HG02840 (cell line): ENCODE measurements around the gene DNM2.
A peak's percentile ranks its signal among the peaks of the same experiment; 100 is the strongest.

Experiments used
- ATAC-seq: cut with Tn5 transposase; IDR thresholded peaks from one replicate; pipeline ENCODE4 v1.9.1; 2021; ENCODE audit warnings: mild to moderate bottlenecking, moderate library complexity, moderate number of reproducible peaks; ENCODE audit not compliant: unreplicated experiment, low FRiP score

The DNM2 gene

GRCh38 chr19:10688545-10689280 is 29.2 kb upstream of the DNM2 start:
- ATAC-seq = no peak

- ATAC-seq = no peak
These were observed 27.5 kb upstream of the DNM2 start for GRCh38 chr19:10690341-10690781.

- ATAC-seq = no peak
These were observed 26.5 kb upstream of the DNM2 start for GRCh38 chr19:10691178-10691881.

GRCh38 chr19:10691883-10692282 is 26.0 kb upstream of the DNM2 start:
- no peak for ATAC-seq

GRCh38 chr19:10692673-10693264 is 25.1 kb upstream of the DNM2 start:
- ATAC-seq = no peak

GRCh38 chr19:10694706-10695307 is 23.1 kb upstream of the DNM2 start:
- ATAC-seq = no peak

- ATAC-seq = no peak
These were observed 22.2 kb upstream of the DNM2 start for GRCh38 chr19:10695401-10696398.

GRCh38 chr19:10699650-10700335 is 18.1 kb upstream of the DNM2 start:
- no peak for ATAC-seq

- ATAC-seq = no peak
These were observed 15.8 kb upstream of the DNM2 start for GRCh38 chr19:10701955-10702525.

GRCh38 chr19:10706990-10707389 is 10.9 kb upstream of the DNM2 start:
- ATAC-seq = no peak

- ATAC-seq = no peak
These were observed 10.4 kb upstream of the DNM2 start for GRCh38 chr19:10707440-10707839.

GRCh38 chr19:10708291-10708690 is 9.6 kb upstream of the DNM2 start:
- no peak for ATAC-seq

GRCh38 chr19:10712045-10712444 is 5.8 kb upstream of the DNM2 start:
- ATAC-seq = no peak

- ATAC-seq = no peak
These were observed 5.1 kb upstream of the DNM2 start for GRCh38 chr19:10712754-10713153.

- no peak for ATAC-seq
These were observed 4.6 kb upstream of the DNM2 start for GRCh38 chr19:10713317-10713716.

GRCh38 chr19:10717054-10717355 is 874 bp upstream of the DNM2 start:
- no peak for ATAC-seq

- peak; percentile 11 for ATAC-seq
These were observed 622 bp downstream of the DNM2 start for GRCh38 chr19:10718205-10719196.

- ATAC-seq = no peak
These were observed 1.6 kb downstream of the DNM2 start for GRCh38 chr19:10719466-10719961.
